ENCODE results near the gene PCNT. TPM values are rescaled to one million over a fixed set of nuclear protein-coding genes. Genes with fewer than 3 reads are reported as not detected.

Gene PCNT
- total RNA-seq, 2 donors from 2014 or later, result 15.1 to 32.5 TPM

GRCh38 chr21:46423546-46424038, 99.6 kb downstream of the PCNT start:
- Histone ChIP-seq H3K27ac (no peak overlapping the region), H3K36me3 (no peaks in the 10 kb centered on the region), H3K4me3 (no peak overlapping the region), H3K4me1 (no peaks in the 10 kb centered on the region), H3K9me3 (no peaks in the 10 kb centered on the region), H3K9ac (ENCODE audit: low read depth in 2 of 2, low read length in 2 of 2) (no peak overlapping the region), H3K27me3 (no peaks in the 10 kb centered on the region)
- no peak for TF ChIP-seq CTCF (IDR thresholded peaks at IDR 0.05)
- intact Hi-C loops (cut with DNase I), result no loop called here
- DNase-seq, result no peak

GRCh38 chr21:46424039-46424591, 100.2 kb downstream of the PCNT start:
- intact Hi-C loops (cut with DNase I), result no loop called here
- H3K9ac ChIP-seq (ENCODE audit: low read depth in 2 of 2, low read length in 2 of 2), result no peak overlapping the region
- H3K9me3 ChIP-seq, result no peaks in the 10 kb centered on the region
- no peak for TF ChIP-seq CTCF (IDR thresholded peaks at IDR 0.05)
- no peaks in the 10 kb centered on the region for H3K27me3 ChIP-seq
- H3K4me3 ChIP-seq, result no peak overlapping the region
- no peak overlapping the region for H3K27ac ChIP-seq
- H3K4me1 ChIP-seq, result no peaks in the 10 kb centered on the region
- no peak for DNase-seq
- H3K36me3 ChIP-seq, result no peaks in the 10 kb centered on the region

GRCh38 chr21:46424621-46425020, 100.7 kb downstream of the PCNT start:
- no peaks in the 10 kb centered on the region for H3K36me3 ChIP-seq
- intact Hi-C loops (cut with DNase I), result no loop called here
- no peaks in the 10 kb centered on the region for H3K4me1 ChIP-seq
- DNase-seq, result no peak
- H3K9me3 ChIP-seq, result no peaks in the 10 kb centered on the region
- no peak overlapping the region for H3K9ac ChIP-seq (ENCODE audit: low read depth in 2 of 2, low read length in 2 of 2)
- H3K27me3 ChIP-seq, result no peaks in the 10 kb centered on the region
- no peak for TF ChIP-seq CTCF (IDR thresholded peaks at IDR 0.05)
- H3K27ac ChIP-seq, result no peak overlapping the region
- no peak overlapping the region for H3K4me3 ChIP-seq

GRCh38 chr21:46425041-46425440, 101.1 kb downstream of the PCNT start:
- H3K9me3 ChIP-seq, result no peaks in the 10 kb centered on the region
- H3K9ac ChIP-seq (ENCODE audit: low read depth in 2 of 2, low read length in 2 of 2), result no peak overlapping the region
- no peak for TF ChIP-seq CTCF (IDR thresholded peaks at IDR 0.05)
- H3K36me3 ChIP-seq, result no peaks in the 10 kb centered on the region
- no peaks in the 10 kb centered on the region for H3K27me3 ChIP-seq
- no peaks in the 10 kb centered on the region for H3K4me1 ChIP-seq
- H3K4me3 ChIP-seq, result no peak overlapping the region
- no peak overlapping the region for H3K27ac ChIP-seq
- intact Hi-C loops (cut with DNase I), result no loop called here
- no peak for DNase-seq

- intact Hi-C loops (cut with DNase I), result no loop called here
Measured at GRCh38 chr21:46425571-46425970, 101.6 kb downstream of the PCNT start.

More at GRCh38 chr21:46425571-46425970, 101.6 kb downstream of the PCNT start:
- Histone ChIP-seq H3K4me3 (no peak overlapping the region), H3K9me3 (no peaks in the 10 kb centered on the region), H3K9ac (ENCODE audit: low read depth in 2 of 2, low read length in 2 of 2) (no peak overlapping the region), H3K36me3 (no peaks in the 10 kb centered on the region), H3K4me1 (no peaks in the 10 kb centered on the region), H3K27me3 (no peaks in the 10 kb centered on the region), H3K27ac (no peak overlapping the region)
- TF ChIP-seq CTCF (IDR thresholded peaks at IDR 0.05), result no peak
- no peak for DNase-seq
